Measurements from ENCODE around the gene NKD1.

DNA sequence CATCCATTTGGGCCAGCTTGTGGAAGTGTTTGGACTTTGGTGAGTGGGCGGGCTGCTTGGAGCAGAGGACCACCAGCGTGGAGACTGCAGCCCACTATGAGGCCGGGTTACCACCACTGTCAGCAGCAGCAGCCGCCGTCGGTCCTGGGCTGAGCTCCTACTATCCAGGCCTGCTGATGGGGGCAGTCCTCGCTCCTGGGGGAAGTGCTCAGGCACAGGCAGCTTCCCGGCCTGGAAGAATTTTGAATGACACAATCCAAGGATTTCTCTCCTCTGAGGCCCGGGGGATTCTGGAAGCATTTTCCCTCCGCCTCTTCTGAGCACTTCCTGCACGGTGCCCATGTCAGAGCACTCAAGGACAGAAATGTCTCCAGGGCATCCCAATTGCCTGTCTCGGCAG lies 139.9 kb downstream of the NKD1 start:
- TF ChIP-seq, protein P1, sequence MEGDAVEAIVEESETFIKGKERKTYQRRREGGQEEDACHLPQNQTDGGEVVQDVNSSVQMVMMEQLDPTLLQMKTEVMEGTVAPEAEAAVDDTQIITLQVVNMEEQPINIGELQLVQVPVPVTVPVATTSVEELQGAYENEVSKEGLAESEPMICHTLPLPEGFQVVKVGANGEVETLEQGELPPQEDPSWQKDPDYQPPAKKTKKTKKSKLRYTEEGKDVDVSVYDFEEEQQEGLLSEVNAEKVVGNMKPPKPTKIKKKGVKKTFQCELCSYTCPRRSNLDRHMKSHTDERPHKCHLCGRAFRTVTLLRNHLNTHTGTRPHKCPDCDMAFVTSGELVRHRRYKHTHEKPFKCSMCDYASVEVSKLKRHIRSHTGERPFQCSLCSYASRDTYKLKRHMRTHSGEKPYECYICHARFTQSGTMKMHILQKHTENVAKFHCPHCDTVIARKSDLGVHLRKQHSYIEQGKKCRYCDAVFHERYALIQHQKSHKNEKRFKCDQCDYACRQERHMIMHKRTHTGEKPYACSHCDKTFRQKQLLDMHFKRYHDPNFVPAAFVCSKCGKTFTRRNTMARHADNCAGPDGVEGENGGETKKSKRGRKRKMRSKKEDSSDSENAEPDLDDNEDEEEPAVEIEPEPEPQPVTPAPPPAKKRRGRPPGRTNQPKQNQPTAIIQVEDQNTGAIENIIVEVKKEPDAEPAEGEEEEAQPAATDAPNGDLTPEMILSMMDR (conservative IDR thresholded peaks at IDR 0.05; ENCODE audit: low read length) = no peak
- no peak for TF ChIP-seq EZH2phosphoT487 (IDR thresholded peaks at IDR 0.05; ENCODE audit: borderline replicate concordance, low read depth, low read length)
